OCI-LY7 (cell line): ENCODE measurements around the gene ALDOA. TPM values are rescaled to one million over a fixed set of nuclear protein-coding genes. Genes with fewer than 3 reads are reported as not detected.

Experiments used
- BruUV-seq: library from RNA; stranded (reverse); fragments of 400-500 nt; replicated peaks from 2 replicates; lab custom pipeline; 2021; lab: Mats Ljungman, UMichigan
- CTCF ChIA-PET: fragments of 300-600 bp; sonication (Branson Sonifier 250); formaldehyde crosslinking; loops from one replicate; lab custom pipeline; 2022; ENCODE audit warnings: antibody characterized with exemption; ENCODE audit not compliant: unreplicated experiment; lab: Charles Lee
- POLR2A ChIA-PET: fragments of 300-600 bp; sonication (Branson Sonifier 250); formaldehyde crosslinking; loops from one replicate; lab custom pipeline; 2022; ENCODE audit warnings: antibody characterized with exemption; lab: Charles Lee
- DNase-seq: peaks from one replicate; pipeline ENCODE4 v3.0.0-alpha.2; 2015; ENCODE audit warnings: low spot score
- H2AFZ ChIP-seq: fragments of 200-600 bp; sonication (generic), shearing (Covaris generic); 2 replicates; pipeline ENCODE4 v1.6.1; 2014; ENCODE audit warnings: mild to moderate bottlenecking, antibody characterized with exemption, low read length, moderate library complexity
- H3K27ac ChIP-seq: fragments of 200-600 bp; sonication (generic); 2 replicates; pipeline ENCODE4 v1.5.1; 2014; ENCODE audit warnings: mixed run types, low read depth, mild to moderate bottlenecking, moderate library complexity, low read length, inconsistent platforms; ENCODE audit not compliant: poor library complexity, severe bottlenecking
- H3K36me3 ChIP-seq: fragments of 200-600 bp; sonication (generic); 2 replicates; pipeline ENCODE4 v1.6.1; 2014; ENCODE audit warnings: mild to moderate bottlenecking, antibody characterized with exemption, low read length, moderate library complexity, mixed read lengths; ENCODE audit not compliant: insufficient read depth
- H3K4me1 ChIP-seq: fragments of 200-600 bp; sonication (generic); 2 replicates; pipeline ENCODE4 v1.5.1; 2014; ENCODE audit warnings: mild to moderate bottlenecking, low read length; ENCODE audit not compliant: insufficient read depth, poor library complexity, severe bottlenecking
- H3K4me2 ChIP-seq: fragments of 200-600 bp; sonication (generic); 2 replicates; pipeline ENCODE4 v1.6.1; 2014; ENCODE audit warnings: mild to moderate bottlenecking, low read length
- H3K4me3 ChIP-seq: fragments of 200-600 bp; sonication (generic); 2 replicates; pipeline ENCODE4 v1.5.1; 2014; ENCODE audit warnings: mild to moderate bottlenecking, low read depth, low read length; ENCODE audit not compliant: poor library complexity, severe bottlenecking
- H3K79me2 ChIP-seq: fragments of 200-600 bp; sonication (generic); 2 replicates; pipeline ENCODE4 v1.6.1; 2016; ENCODE audit warnings: low read depth, mild to moderate bottlenecking, low read length, moderate library complexity, mixed read lengths; ENCODE audit not compliant: insufficient read depth
- H3K9me2 ChIP-seq: fragments of 200-600 bp; sonication (generic); 2 replicates; pipeline ENCODE4 v1.6.1; 2016; ENCODE audit warnings: mild to moderate bottlenecking, low read length, mixed read lengths; ENCODE audit not compliant: insufficient read depth
- H3K9me3 ChIP-seq: fragments of 200-600 bp; sonication (generic); 2 replicates; pipeline ENCODE4 v1.6.1; 2014; ENCODE audit warnings: mild to moderate bottlenecking, mixed run types, low read length, mixed read lengths
- H4K20me1 ChIP-seq: fragments of 200-600 bp; sonication (generic); 2 replicates; pipeline ENCODE4 v1.6.1; 2014; ENCODE audit warnings: mild to moderate bottlenecking, antibody characterized with exemption, low read length, moderate library complexity, mixed read lengths; ENCODE audit not compliant: insufficient read depth
- EZH2phosphoT487 ChIP-seq: fragments of 200-600 bp; sonication (generic); IDR thresholded peaks from 2 replicates; pipeline ENCODE4 v1.6.1; 2018; ENCODE audit warnings: low read depth, borderline replicate concordance, mild to moderate bottlenecking, mixed run types, antibody characterized with exemption, low read length, moderate library complexity, mixed read lengths
- intact Hi-C: fragments of 100-400 bp; cut with micrococcal nuclease; formaldehyde crosslinking; loops from one replicate; pipeline ENCODE4 v1.10.0; 2022; ENCODE audit not compliant: unreplicated experiment
- total RNA-seq, 2 experiments: library from RNA; depleted of rRNA in 1 of 2; stranded (reverse); fragments of >200 nt in 1 of 2; shearing (Covaris generic) in 1 of 2; gene quantifications; 2 replicates each; pipeline ENCODE4 v1.2.3, GENCODE V29; 2014 to 2022
- TF ChIP-seq, protein P1 (sequence below): fragments of 200-600 bp; sonication (generic); conservative IDR thresholded peaks from 2 replicates; pipeline ENCODE4 v1.5.1; 2014; ENCODE audit warnings: mild to moderate bottlenecking, antibody characterized with exemption, low read length, moderate library complexity, mixed read lengths

Gene ALDOA
- total RNA-seq, 2 experiments from 2014 or later: 809 to 1,029 TPM

GRCh38 chr16:30096105-30096861 is 30.7 kb downstream of the ALDOA start, which contains the start of gene YPEL3:
TSS of gene YPEL3 (minus strand) at chr16:30096213. CDS start at chr16:30095482, 731 bp downstream.
- peak; percentile 87 for DNase-seq
- Histone ChIP-seq H3K4me3 (peak within 1 kb of the TSS; percentile 66), H3K9me3 (peaks cover 23% of the 10 kb centered on the region), H3K4me2 (peak within 1 kb of the TSS; percentile 94), H3K4me1 (peaks cover 32% of the 10 kb centered on the region), H2AFZ (peak within 1 kb of the TSS; percentile 62; the same call in 1 of the 2 replicates), H4K20me1 (no peaks in the 10 kb centered on the region), H3K27ac (peak within 1 kb of the TSS; percentile 52), H3K79me2 (no peaks in the 10 kb centered on the region), H3K36me3 (peaks cover 6% of the 10 kb centered on the region; the same call in 1 of the 2 replicates), H3K9me2 (no peaks in the 10 kb centered on the region)
- TF ChIP-seq EZH2phosphoT487: no peak
- TF ChIP-seq, protein P1, sequence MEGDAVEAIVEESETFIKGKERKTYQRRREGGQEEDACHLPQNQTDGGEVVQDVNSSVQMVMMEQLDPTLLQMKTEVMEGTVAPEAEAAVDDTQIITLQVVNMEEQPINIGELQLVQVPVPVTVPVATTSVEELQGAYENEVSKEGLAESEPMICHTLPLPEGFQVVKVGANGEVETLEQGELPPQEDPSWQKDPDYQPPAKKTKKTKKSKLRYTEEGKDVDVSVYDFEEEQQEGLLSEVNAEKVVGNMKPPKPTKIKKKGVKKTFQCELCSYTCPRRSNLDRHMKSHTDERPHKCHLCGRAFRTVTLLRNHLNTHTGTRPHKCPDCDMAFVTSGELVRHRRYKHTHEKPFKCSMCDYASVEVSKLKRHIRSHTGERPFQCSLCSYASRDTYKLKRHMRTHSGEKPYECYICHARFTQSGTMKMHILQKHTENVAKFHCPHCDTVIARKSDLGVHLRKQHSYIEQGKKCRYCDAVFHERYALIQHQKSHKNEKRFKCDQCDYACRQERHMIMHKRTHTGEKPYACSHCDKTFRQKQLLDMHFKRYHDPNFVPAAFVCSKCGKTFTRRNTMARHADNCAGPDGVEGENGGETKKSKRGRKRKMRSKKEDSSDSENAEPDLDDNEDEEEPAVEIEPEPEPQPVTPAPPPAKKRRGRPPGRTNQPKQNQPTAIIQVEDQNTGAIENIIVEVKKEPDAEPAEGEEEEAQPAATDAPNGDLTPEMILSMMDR: no peak
- intact Hi-C loops: loop anchor here (10.0 kb wide), 1 partner anchor 309 kb away; the partner anchor contains the start of gene ZNF771
- POLR2A ChIA-PET: no interaction called here
- CTCF ChIA-PET: no interaction called here
- BruUV-seq: TSS peak; percentile 66

GRCh38 chr16:30096862-30097563 is 31.5 kb downstream of the ALDOA start:
- H3K4me3 ChIP-seq: peak overlapping the region; percentile 66
- H3K9me2 ChIP-seq: no peaks in the 10 kb centered on the region
- intact Hi-C loops: loop anchor here (10.0 kb wide), 1 partner anchor 308 kb away; the partner anchor contains the start of gene ZNF771
- peak overlapping the region; percentile 52 for H3K27ac ChIP-seq
- peak overlapping the region; percentile 62; the same call in 1 of the 2 replicates for H2AFZ ChIP-seq
- peak; percentile 31 for DNase-seq
- no peaks in the 10 kb centered on the region for H3K79me2 ChIP-seq
- peaks cover 6% of the 10 kb centered on the region; the same call in 1 of the 2 replicates for H3K36me3 ChIP-seq
- ChIA-PET CTCF (no interaction called here), POLR2A (no interaction called here)
- peaks cover 28% of the 10 kb centered on the region for H3K4me1 ChIP-seq
- no peak overlapping the region for H3K4me2 ChIP-seq
- TF ChIP-seq, protein P1: no peak
- TF ChIP-seq EZH2phosphoT487: no peak
- BruUV-seq: no TSS peak
- H3K9me3 ChIP-seq: peaks cover 23% of the 10 kb centered on the region
- H4K20me1 ChIP-seq: no peaks in the 10 kb centered on the region
